NCI-H1092 (cell line): ENCODE results near the gene UBASH3B.
"Not testable (repeated sequence)": the region's sequence is repeated elsewhere in the genome, so short reads cannot be mapped to it uniquely, and the experiment has no call there.

Source experiments
- DNase-seq: peaks from one replicate; lab custom pipeline; 2025; lab: John Stamatoyannopoulos, UW

UBASH3B gene, protein sequence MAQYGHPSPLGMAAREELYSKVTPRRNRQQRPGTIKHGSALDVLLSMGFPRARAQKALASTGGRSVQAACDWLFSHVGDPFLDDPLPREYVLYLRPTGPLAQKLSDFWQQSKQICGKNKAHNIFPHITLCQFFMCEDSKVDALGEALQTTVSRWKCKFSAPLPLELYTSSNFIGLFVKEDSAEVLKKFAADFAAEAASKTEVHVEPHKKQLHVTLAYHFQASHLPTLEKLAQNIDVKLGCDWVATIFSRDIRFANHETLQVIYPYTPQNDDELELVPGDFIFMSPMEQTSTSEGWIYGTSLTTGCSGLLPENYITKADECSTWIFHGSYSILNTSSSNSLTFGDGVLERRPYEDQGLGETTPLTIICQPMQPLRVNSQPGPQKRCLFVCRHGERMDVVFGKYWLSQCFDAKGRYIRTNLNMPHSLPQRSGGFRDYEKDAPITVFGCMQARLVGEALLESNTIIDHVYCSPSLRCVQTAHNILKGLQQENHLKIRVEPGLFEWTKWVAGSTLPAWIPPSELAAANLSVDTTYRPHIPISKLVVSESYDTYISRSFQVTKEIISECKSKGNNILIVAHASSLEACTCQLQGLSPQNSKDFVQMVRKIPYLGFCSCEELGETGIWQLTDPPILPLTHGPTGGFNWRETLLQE

GRCh38 chr11:122655527-122656072 is at the start of gene UBASH3B:
Gene UBASH3B (plus strand): TSS chr11:122655722. CDS start chr11:122656050, 328 bp downstream.
- peak; percentile 47 for DNase-seq

- DNase-seq = not testable (repeated sequence)
These were observed 48.4 kb upstream of the UBASH3B start for GRCh38 chr11:122607162-122607561.

DNA sequence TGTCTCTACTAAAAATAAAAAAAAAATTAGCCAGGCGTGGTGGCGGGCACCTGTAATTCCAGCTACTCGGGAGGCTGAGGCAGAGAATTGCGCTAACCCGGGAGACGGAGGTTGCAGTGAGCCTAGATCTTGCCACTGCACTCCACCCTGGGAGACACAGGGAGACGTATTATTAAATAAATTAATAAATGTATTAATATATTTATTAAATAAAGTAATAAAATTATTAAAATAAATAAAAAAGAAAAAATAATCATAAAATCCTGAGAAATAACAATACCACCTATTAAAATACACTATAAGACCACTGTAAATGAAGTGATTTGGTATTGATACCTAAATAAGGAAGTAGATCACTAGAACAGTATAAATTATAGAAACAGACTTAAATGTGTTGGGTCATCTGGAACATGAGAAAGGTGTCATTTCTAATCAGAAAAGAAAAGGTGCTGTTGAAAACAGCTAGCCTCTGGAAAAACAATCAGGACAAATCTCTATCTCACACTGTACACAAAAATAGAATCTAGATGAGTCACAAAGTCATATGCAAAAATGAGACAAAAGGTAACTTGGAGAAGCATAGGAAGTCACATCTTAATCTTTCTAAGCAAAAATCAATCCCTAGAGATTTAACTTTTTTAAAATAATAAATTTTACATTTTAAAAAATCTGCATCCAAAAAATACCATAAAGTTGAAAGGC is 43.2 kb upstream of the UBASH3B start:
- no peak for DNase-seq

DNA sequence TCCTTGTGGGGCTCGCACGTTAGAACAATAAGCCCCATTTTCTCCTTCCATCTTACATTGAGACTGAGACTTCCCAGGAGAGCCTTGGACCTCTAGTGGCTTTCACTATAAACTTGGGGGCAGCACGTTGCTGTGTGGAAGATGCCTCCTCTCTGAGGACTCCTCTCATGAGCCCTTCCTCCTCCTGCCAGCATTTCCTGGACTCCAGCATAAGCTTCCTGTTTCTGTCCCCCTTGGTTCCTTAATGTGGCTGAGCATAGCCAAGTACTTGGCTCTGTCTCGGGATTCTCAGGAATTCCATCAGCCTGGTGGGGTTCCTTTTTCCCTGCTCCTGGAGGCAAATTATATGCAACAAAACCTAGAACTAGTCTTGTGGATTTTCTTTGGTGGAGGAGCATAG is 38.8 kb upstream of the UBASH3B start:
- no peak for DNase-seq

DNA sequence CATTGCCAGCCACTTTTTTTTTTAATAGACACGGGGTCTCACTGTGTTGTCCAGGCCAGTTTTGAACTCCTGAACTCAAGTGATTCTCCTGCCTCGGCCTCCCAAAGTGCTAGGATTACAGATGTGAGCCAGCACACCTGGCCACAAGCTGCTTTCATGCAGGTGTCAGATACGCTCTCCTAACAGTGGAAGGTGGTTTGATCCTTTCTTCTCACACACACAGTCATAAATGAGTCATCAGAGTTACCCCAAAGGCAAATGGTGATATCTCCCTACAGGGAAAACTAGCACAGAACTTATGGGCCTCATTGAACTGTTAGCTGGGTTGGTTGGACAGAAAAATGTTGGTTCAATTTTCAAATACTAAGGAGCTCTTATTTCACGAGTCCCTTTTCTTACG is 38.2 kb upstream of the UBASH3B start:
- no peak for DNase-seq

DNA sequence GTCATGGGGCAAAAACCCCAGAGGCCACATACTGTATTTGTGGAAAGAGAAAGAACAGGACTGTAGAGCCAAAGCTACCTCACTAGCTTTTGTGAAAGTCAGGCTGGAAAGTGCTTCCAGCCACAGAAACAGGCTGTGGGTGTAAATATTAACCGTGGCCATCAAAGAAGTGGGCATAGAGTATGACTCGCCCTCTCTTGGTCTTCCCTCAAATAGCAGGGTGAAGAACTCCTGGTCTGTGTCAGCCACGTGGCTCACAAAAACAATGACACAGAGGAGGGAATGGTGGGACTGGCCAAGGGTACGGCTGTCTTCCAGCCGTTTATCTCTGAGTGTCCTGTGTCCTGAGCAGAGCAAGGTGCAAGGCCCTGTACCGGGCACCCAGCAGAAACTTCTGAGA is 37.6 kb upstream of the UBASH3B start:
- no peak for DNase-seq

- no peak for DNase-seq
These were observed 36.6 kb upstream of the UBASH3B start for GRCh38 chr11:122618927-122619326.

DNA sequence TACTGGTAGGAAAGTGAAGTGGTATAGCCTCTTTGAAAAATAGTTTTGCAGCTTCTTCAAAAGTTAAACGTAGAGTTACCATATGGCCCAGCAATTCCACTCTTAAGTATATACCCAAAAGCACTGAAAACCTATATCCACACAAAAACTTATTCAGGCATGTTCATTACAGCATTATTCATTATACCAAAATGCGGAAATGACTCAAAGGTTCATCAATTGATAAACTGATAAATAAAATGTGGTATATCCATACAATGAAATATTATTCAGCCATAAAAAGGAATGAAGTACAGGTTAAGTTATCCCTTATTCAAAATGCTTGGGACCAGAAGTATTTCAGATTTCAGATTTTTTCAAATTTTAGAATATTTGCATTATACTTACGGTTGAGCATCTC is 35.8 kb upstream of the UBASH3B start:
- DNase-seq = no peak

DNA sequence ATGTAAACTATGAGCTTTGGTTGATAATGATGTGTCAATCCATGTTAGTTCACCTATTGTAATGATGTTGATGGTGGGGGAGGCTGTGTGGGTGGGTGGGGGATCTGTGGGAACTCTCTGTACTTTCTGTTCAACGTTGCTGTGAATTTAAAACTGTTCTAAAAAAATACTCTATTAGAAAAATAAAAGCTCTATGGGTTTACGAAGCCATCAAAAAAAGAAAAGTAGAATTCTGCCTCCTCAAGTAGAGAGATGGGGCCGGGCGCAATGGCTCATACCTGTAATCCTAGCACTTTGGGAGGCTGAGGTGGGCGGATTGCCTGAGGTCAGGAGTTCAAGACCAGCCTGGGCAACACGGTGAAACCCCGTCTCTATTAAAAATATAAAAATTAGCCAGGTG is 30.0 kb upstream of the UBASH3B start:
- not testable (repeated sequence) for DNase-seq

- DNase-seq = no peak
These were observed 29.4 kb upstream of the UBASH3B start for GRCh38 chr11:122625976-122626665.

DNA sequence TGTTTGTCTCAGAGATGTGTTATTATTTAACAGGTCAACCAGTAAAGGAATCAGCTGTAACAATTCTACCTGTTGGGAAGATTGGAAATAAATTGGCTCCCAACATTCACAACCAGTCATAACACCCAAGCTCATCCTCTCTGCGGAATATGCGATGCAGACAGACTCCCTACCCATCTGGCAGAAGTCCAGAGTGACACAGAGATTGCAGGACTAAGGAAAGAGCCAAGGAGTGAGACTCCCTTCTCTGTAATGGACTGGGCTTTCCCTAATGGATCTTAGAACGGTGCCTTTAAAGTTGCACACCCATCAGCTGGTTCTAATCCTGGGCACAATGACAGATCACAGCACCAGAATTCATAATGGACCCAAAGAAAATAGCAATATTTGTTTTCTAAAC is 27.8 kb upstream of the UBASH3B start:
- DNase-seq = no peak

DNA sequence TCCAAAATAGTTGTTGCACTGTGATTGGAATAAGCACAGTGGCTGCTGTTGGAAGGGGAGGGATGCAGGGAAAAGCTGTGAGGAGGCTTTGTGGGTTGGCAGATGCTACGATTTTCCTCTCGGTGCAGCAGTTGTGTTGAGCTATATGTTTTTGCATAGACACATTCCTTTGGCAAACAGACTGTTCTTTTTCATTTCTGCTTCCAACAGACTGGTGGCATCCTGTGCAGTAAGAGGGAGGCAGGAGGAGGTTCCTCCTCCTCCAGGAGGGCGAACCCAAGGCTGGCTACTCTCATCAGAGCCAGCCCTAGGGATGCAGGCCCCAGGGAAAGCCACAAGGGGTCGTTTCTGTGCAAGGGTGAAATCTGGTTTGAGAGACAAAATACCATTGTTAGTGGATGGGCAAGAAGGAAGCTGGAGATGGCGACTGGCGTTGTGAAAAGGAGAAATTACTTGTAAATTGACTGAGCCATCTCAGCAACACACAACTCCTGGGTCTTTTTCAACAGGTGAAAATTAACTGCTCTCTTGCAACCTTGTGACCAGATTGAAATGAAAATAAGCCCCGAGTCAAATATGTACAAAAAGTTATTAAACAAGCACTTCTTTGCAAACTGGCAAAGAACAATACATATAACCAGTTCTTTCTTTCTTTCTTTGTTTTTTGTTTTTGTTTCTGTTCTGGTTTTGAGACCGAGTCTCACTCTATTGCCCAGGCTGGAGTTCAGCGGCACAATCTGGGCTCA is 26.5 kb upstream of the UBASH3B start:
- DNase-seq = peak; percentile 61

GRCh38 chr11:122632181-122632824 is 23.2 kb upstream of the UBASH3B start:
- no peak for DNase-seq

DNA sequence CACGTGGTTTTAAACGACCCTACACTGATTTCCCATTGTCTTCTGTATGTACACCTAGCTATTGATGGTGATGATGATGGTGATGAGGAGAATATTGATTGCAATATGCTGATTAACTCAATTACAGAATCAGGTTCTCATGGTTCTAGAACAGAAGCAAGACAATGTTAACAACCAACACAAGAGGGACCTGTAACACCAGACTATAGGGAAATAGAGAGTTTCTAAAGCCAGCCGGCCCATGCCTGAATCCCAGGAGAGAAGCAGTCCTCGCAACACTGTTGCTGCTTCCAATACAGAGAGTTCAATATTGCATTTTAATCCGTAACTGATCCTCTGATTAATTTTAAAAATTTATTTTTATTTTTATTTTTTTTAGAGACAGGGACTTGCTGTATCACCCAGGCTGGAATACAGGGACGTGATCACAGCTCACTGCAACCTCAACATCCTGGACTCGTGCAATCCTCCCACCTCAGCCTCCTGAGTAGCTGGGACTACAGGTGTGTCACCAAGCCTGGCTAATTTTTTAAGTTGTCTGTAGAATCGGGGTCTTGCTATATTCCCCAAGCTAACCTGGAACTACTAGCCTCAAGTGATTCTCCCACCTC is 22.2 kb upstream of the UBASH3B start:
- DNase-seq = peak; percentile 52

DNA sequence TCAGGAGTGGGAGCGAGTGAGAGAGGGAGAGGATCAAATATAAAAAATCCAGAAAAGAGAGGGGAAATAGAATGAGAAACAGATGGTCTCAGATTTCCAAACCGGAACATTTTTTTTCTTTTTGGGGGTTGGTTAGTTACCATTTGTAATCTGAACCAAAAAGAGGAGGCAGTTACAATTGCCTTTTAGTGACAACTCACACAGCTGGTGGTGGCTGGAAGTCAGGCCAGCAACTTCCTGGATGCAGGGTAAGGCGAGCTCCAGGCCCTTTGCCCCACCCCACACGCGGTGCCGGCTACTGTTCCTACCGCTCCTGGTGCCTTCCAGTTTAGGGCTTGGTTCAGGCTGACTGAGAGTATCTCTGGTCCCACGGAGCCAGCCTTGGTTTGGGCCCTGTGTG is 21.0 kb upstream of the UBASH3B start:
- DNase-seq = no peak

DNA sequence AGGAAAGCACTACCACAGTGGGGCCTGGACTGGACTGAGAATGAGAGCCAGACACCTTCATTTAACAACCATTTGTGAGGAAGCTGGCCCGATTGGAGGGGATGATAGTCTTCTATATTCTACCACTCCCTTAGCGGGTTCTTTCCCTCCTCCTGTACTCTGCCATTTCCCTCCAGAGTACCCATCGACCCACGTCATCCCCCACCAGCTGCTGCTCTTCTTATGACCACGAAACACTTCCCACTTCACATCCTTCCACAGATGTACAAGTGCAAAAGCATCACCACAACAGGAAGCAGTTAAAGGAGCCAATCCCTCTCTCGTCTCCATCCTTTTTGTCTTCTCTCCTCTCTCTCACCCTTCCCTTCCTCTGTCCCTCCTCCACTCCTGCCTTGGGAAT is 18.0 kb upstream of the UBASH3B start:
- DNase-seq = no peak

- no peak for DNase-seq
These were observed 13.0 kb upstream of the UBASH3B start for GRCh38 chr11:122642472-122642922.

GRCh38 chr11:122642971-122643370 is 12.6 kb upstream of the UBASH3B start:
- no peak for DNase-seq

- DNase-seq = no peak
These were observed 9.7 kb upstream of the UBASH3B start for GRCh38 chr11:122645847-122646246.
